ENCODE data around the gene PIGU.

DNA sequence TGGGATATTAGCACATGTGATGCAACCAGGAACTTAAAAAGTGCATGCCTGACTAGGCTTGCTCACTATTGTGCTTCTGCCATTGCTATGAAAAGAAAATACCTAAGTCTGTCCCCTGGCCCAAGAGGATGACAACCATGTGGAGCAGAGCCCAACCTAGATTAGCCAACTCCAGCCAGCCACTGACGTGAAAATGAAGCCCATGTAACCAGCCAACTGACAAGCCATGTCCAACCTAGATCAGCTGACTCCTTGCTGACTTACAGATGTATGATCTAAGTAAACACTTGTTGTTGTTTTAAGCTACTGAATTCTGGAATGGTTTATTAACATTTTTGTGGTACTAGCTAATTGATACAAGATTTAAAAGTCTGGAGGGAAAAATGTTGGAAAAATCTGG, 47.5 kb downstream of the PIGU start:
- TF ChIP-seq, protein P1, sequence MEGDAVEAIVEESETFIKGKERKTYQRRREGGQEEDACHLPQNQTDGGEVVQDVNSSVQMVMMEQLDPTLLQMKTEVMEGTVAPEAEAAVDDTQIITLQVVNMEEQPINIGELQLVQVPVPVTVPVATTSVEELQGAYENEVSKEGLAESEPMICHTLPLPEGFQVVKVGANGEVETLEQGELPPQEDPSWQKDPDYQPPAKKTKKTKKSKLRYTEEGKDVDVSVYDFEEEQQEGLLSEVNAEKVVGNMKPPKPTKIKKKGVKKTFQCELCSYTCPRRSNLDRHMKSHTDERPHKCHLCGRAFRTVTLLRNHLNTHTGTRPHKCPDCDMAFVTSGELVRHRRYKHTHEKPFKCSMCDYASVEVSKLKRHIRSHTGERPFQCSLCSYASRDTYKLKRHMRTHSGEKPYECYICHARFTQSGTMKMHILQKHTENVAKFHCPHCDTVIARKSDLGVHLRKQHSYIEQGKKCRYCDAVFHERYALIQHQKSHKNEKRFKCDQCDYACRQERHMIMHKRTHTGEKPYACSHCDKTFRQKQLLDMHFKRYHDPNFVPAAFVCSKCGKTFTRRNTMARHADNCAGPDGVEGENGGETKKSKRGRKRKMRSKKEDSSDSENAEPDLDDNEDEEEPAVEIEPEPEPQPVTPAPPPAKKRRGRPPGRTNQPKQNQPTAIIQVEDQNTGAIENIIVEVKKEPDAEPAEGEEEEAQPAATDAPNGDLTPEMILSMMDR (conservative IDR thresholded peaks at IDR 0.05), result no peak
- no peak for TF ChIP-seq EZH2 (IDR thresholded peaks at IDR 0.05; ENCODE audit: low read depth)
